K562 (cell line): Measurements from ENCODE around the gene CNIH4. TPM values are rescaled to one million over a fixed set of nuclear protein-coding genes. Genes with fewer than 3 reads are reported as not detected.

ENCODE experiments used
- ATAC-seq: fragments of 200-7000 bp; cut with Tn5 transposase; 3 replicates; pipeline ENCODE4 v1.9.1; 2020; ENCODE audit warnings: moderate library complexity
- BruUV-seq: library from RNA; stranded (reverse); fragments of 400-500 nt; replicated peaks from 2 replicates; lab custom pipeline; 2021; lab: Mats Ljungman, UMichigan
- CTCF ChIA-PET: fragments of 300-600 bp; formaldehyde crosslinking; extraction: SDS; loops from one replicate; lab custom pipeline; 2021; ENCODE audit warnings: low intra/inter-chr PET ratio; lab: Yijun Ruan, JAX
- POLR2A ChIA-PET: fragments of 300-600, 350-650 bp; sonication (Branson Sonifier 250); formaldehyde crosslinking; extraction: SDS; loops from one replicate; lab custom pipeline; 2021; ENCODE audit warnings: antibody characterized with exemption, inconsistent platforms; lab: Yijun Ruan, JAX
- DNase-seq, 4 experiments: peaks; one replicate each; pipeline versions ENCODE4 v3.0.0 to v3.0.0-alpha.2; 2011 to 2018; ENCODE audit warnings: low spot score in 3 of 4, mixed read lengths in 3 of 4; ENCODE audit errors: extremely low read depth in 1 of 4
- FAIRE-seq: peaks from 2 replicates; lab custom pipeline; 2011; peaks lifted over from hg19 to GRCh38; lab: Jason Lieb, UNC
- H2AFZ ChIP-seq: 2 replicates; pipeline ENCODE4 v1.6.0; 2011; ENCODE audit warnings: low read depth, low read length, control low read depth, inconsistent platforms
- H3K27ac ChIP-seq: fragments of 200-600 bp; 3 replicates; pipeline ENCODE4 v1.8.0; 2011; ENCODE audit warnings: low read depth, mild to moderate bottlenecking, control low read depth, inconsistent platforms, low read length, moderate library complexity, mixed read lengths; ENCODE audit errors: extremely low read depth
- H3K27me3 ChIP-seq, 2 experiments: fragments of 300-600 bp in 1 of 2; 2 replicates in 1 of 2; 3 replicates in 1 of 2; pipeline versions ENCODE4 v1.6.0 to v1.8.0; 2011; ENCODE audit warnings: inconsistent platforms in 2 of 2, low read length in 2 of 2, mild to moderate bottlenecking in 1 of 2, mixed read lengths in 1 of 2, moderate library complexity in 1 of 2; ENCODE audit not compliant: control insufficient read depth in 2 of 2, insufficient read depth in 2 of 2
- H3K36me3 ChIP-seq: fragments of 300-600 bp; 3 replicates; pipeline ENCODE4 v1.8.0; 2011; ENCODE audit warnings: mild to moderate bottlenecking, low read length, inconsistent platforms; ENCODE audit not compliant: control insufficient read depth, insufficient read depth
- H3K4me1 ChIP-seq, 2 experiments: fragments of 200-600 bp in 1 of 2; replicated peaks in 1 of 2; 2 replicates in 1 of 2; 3 replicates in 1 of 2; pipeline versions ENCODE4 v1.5.1 to v1.8.0; 2011; ENCODE audit warnings: inconsistent platforms in 2 of 2, low read length in 2 of 2, mild to moderate bottlenecking in 1 of 2, mixed read lengths in 1 of 2, moderate library complexity in 1 of 2; ENCODE audit not compliant: control insufficient read depth in 2 of 2, insufficient read depth in 2 of 2
- H3K4me2 ChIP-seq: 2 replicates; pipeline ENCODE4 v1.6.1; 2011; ENCODE audit warnings: low read length, control low read depth, inconsistent platforms, mixed read lengths; ENCODE audit not compliant: insufficient read depth
- H3K4me3 ChIP-seq: fragments of 200-600 bp; sonication (generic), shearing (Covaris generic); 2 replicates; pipeline ENCODE4 v1.5.1; 2016; ENCODE audit warnings: control low read depth, inconsistent platforms
- H3K79me2 ChIP-seq: fragments of 200-600 bp; 3 replicates; pipeline ENCODE4 v1.8.0; 2011; ENCODE audit warnings: low read length, inconsistent platforms; ENCODE audit not compliant: control insufficient read depth, insufficient read depth
- H3K9ac ChIP-seq, 2 experiments: 2 replicates each; pipeline versions ENCODE4 v1.6.0 to v1.6.1; 2011; ENCODE audit warnings: low read depth in 2 of 2, low read length in 2 of 2, control low read depth in 1 of 2, inconsistent platforms in 1 of 2, mild to moderate bottlenecking in 1 of 2, mixed read lengths in 1 of 2; ENCODE audit not compliant: insufficient read depth in 1 of 2
- H3K9me1 ChIP-seq: one replicate; pipeline ENCODE4 v1.6.0; 2011; ENCODE audit warnings: inconsistent platforms, mild to moderate bottlenecking, low read length, moderate library complexity; ENCODE audit not compliant: control insufficient read depth, insufficient read depth
- H3K9me3 ChIP-seq: replicated peaks from 2 replicates; pipeline ENCODE4 v1.5.1; 2011; ENCODE audit warnings: low read depth, low read length, inconsistent platforms; ENCODE audit not compliant: control insufficient read depth, insufficient read depth
- H4K20me1 ChIP-seq: replicated peaks from 2 replicates; pipeline ENCODE4 v1.6.1; 2011; ENCODE audit warnings: low read length, inconsistent platforms, mixed read lengths; ENCODE audit not compliant: control insufficient read depth, insufficient read depth
- C11orf30 ChIP-seq: fragments of 450-650 bp; IDR thresholded peaks from 2 replicates; pipeline ENCODE4 v1.6.1; 2016; ENCODE audit warnings: low read depth, mild to moderate bottlenecking
- MAFF ChIP-seq: IDR thresholded peaks from 2 replicates; pipeline ENCODE4 v1.6.1; 2012; ENCODE audit warnings: low read length, improper control_type of control experiment
- MAFG ChIP-seq: fragments of 450-650 bp; conservative IDR thresholded peaks from 2 replicates; pipeline ENCODE4 v1.6.1; 2016; ENCODE audit warnings: missing genetic modification characterization, missing compliant biosample characterization
- MAFK ChIP-seq: IDR thresholded peaks from 2 replicates; pipeline ENCODE4 v1.6.1; 2011; ENCODE audit warnings: low read length, improper control_type of control experiment
- ZNF316 ChIP-seq: fragments of 450-650 bp; IDR thresholded peaks from 2 replicates; pipeline ENCODE4 v1.6.1; 2016
- WGBS: fragments of 100-300 bp; shearing (Covaris generic); methylation state at CpG from one replicate; pipeline ENCODE4 v1.1.6; 2016; ENCODE audit warnings: low coverage, mixed read lengths; ENCODE audit not compliant: insufficient coverage; ENCODE audit errors: missing lambda C conversion rate; 5-methylcytosine and 5-hydroxymethylcytosine counted together
- in situ Hi-C: fragments of 300-500 bp; cut with MboI; formaldehyde crosslinking; loops from 4 replicates; pipeline ENCODE4 v1.15.0; 2018; ENCODE audit warnings: inconsistent platforms, mixed read lengths
- intact Hi-C: fragments of 100-400 bp; cut with micrococcal nuclease; formaldehyde crosslinking; loops from 2 replicates; pipeline ENCODE4 v1.14.2; 2022
- polyA plus RNA-seq, 8 experiments: library from polyadenylated mRNA; depleted of rRNA in 4 of 8; stranded (reverse) in 5 of 8; unstranded in 3 of 8; fragments of >200 nt; fragmentation: Nextera tagmentation in 2 of 8; fragmentation: Illumina TruSeq in 1 of 8; extraction: Ambion mirVana in 2 of 8; extraction: Trizol in 1 of 8; gene quantifications; 2 replicates each; pipeline versions ENCODE4 v1.2.1 to v1.2.3, GENCODE V29; 2011 to 2014; ENCODE audit warnings: inconsistent platforms in 1 of 8, missing spikeins in 1 of 8
- total RNA-seq, 7 experiments: library from RNA; depleted of rRNA in 6 of 7; stranded (reverse); fragments of >200 nt in 6 of 7; fragmentation: Illumina TruSeq in 2 of 7; extraction: Trizol in 2 of 7; gene quantifications; 2 replicates each; pipeline versions ENCODE4 v1.2.1 to v1.2.3, GENCODE V29; 2011 to 2021; ENCODE audit warnings: low replicate concordance in 1 of 7
- TF ChIP-seq, protein P1 (sequence below): fragments of 250-450 bp; sonication (Bioruptor Pico); IDR thresholded peaks from 2 replicates; pipeline ENCODE4 v1.5.0; 2021

Gene CNIH4
- total and polyA plus RNA-seq, 9 of the 15 experiments (the other 6 are each of a cell fraction or from before 2014, with no cell fraction given) = 41.3 to 266 (median 61.1) TPM

DNA sequence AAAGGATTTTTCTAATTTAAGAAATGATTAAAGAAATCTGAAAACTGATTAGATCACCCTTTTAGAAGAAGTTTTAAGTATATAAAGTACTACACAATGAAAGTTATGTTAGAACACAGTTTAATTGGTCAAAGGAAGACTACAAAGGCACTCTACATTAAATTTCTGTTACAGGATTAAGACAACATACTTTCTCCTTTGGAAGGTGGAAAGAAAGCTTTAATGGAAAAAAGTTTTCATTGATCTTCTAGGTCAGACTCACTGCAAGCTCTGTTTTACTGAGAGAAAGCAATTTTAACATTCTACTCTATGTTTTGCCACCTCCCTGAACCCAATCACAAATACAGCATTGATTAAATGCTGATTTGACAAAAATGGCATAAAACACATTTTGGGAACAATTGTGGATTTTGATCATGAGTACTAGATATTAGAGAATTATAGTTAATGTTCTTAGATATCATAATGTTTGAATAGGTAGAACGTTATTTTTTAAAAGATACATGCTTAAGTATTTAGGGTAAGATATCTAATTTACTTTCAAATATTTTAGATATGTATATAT is 45.9 kb downstream of the CNIH4 start:
- BruUV-seq = no TSS peak
- ChIA-PET POLR2A (interaction anchor here (0.5 to 3.4 kb wide), 3 partner anchors 10 to 28 kb away, joined by 3 to 15 read pairs (median 9); no protein-coding TSS in a partner anchor), CTCF (no interaction called here)
- Histone ChIP-seq H3K4me3 (no peak overlapping the region), H3K4me2 (no peak overlapping the region), H3K36me3 (peaks cover 91% of the 10 kb centered on the region), H3K27me3 (no peaks in the 10 kb centered on the region), H4K20me1 (peaks cover 3% of the 10 kb centered on the region; the same call in 1 of the 2 replicates), H3K9me1 (no peaks in the 10 kb centered on the region), H3K4me1 (no peaks in the 10 kb centered on the region), H3K79me2 (0 out of 3 replicates have a peak, but pooled peaks cover 2% of the 10 kb centered on the region), H3K9me3 (no peaks in the 10 kb centered on the region), H3K27ac (no peak overlapping the region), H3K9ac (no peak overlapping the region), H2AFZ (no peak overlapping the region)
- whole genome bisulfite sequencing = 96% methylated on average over 1 of the region's 1 CpG
- intact Hi-C loops = no loop called here
- FAIRE-seq (no peak), DNase-seq (no peak), ATAC-seq (no peak)
- TF ChIP-seq MAFG (tag) = peak; percentile 92
- TF ChIP-seq MAFK = peak; percentile 98
- TF ChIP-seq, protein P1, sequence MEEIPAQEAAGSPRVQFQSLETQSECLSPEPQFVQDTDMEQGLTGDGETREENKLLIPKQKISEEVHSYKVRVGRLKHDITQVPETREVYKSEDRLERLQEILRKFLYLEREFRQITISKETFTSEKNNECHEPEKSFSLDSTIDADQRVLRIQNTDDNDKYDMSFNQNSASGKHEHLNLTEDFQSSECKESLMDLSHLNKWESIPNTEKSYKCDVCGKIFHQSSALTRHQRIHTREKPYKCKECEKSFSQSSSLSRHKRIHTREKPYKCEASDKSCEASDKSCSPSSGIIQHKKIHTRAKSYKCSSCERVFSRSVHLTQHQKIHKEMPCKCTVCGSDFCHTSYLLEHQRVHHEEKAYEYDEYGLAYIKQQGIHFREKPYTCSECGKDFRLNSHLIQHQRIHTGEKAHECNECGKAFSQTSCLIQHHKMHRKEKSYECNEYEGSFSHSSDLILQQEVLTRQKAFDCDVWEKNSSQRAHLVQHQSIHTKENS = no peak
- TF ChIP-seq MAFF = peak; percentile 98
- peak; percentile 93 for TF ChIP-seq C11orf30
- TF ChIP-seq ZNF316 = peak; percentile 97
- in situ Hi-C loops = no loop called here
